ENCODE data around the gene NOX4.

- TF ChIP-seq CTCF (IDR thresholded peaks at IDR 0.05) = no peak
- TF ChIP-seq POLR2A (IDR thresholded peaks at IDR 0.05) = no peak
Measured at GRCh38 chr11:89358761-89359160, 132.4 kb downstream of the NOX4 start.
